Astrocyte (in vitro differentiated cells and primary cell): ENCODE data around the gene SGPL1.

Experiments
- EZH2 ChIP-seq: IDR thresholded peaks from 2 replicates; pipeline ENCODE4 v1.6.1; 2012; ENCODE audit warnings: mild to moderate bottlenecking, low read length, inconsistent platforms; ENCODE audit not compliant: insufficient read depth
- TF ChIP-seq, protein P1 (sequence below): IDR thresholded peaks from 2 replicates; pipeline ENCODE4 v1.5.1; 2011; ENCODE audit warnings: low read depth, mild to moderate bottlenecking, inconsistent platforms, low read length, moderate library complexity; ENCODE audit not compliant: insufficient read depth

DNA sequence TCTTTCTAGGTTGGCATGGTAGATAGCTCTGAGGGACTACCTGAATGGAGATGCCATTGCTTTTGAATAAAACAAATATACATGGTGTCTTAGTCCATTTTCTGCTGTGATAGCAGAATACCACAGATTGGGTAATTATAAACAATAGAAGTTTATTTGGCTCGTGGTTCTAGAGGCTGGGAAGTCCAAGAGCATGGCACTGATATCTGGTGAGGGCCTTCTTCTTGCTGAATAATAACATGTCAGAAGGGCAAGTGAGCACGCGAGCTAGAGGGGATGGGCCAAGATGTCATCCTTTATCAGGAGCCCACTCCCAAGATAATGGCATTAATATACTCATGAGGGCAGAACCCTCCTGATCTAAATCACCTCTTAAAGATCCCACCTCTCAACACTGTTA lies 21.9 kb downstream of the SGPL1 start:
- TF ChIP-seq, protein P1, sequence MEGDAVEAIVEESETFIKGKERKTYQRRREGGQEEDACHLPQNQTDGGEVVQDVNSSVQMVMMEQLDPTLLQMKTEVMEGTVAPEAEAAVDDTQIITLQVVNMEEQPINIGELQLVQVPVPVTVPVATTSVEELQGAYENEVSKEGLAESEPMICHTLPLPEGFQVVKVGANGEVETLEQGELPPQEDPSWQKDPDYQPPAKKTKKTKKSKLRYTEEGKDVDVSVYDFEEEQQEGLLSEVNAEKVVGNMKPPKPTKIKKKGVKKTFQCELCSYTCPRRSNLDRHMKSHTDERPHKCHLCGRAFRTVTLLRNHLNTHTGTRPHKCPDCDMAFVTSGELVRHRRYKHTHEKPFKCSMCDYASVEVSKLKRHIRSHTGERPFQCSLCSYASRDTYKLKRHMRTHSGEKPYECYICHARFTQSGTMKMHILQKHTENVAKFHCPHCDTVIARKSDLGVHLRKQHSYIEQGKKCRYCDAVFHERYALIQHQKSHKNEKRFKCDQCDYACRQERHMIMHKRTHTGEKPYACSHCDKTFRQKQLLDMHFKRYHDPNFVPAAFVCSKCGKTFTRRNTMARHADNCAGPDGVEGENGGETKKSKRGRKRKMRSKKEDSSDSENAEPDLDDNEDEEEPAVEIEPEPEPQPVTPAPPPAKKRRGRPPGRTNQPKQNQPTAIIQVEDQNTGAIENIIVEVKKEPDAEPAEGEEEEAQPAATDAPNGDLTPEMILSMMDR = no peak
- no peak for TF ChIP-seq EZH2
